Body of pancreas (tissue), 4 donors: Measurements from ENCODE around the gene GJA4.

Experiments
- CTCF ChIP-seq, 7 experiments: fragments of 450-650 bp in 4 of 7; fragments of 200-600 bp in 3 of 7; sonication (generic) in 3 of 7; IDR thresholded peaks; one replicate each; pipeline ENCODE4 v1.5.1; 2016 to 2019; ENCODE audit warnings: antibody characterized with exemption in 7 of 7
- POLR2A ChIP-seq, 3 donors: fragments of 450-650 bp; IDR thresholded peaks; one replicate each; pipeline ENCODE4 v1.6.1; 2016; ENCODE audit warnings: antibody characterized with exemption in 3 of 3, mild to moderate bottlenecking in 2 of 3

- TF ChIP-seq CTCF (IDR thresholded peaks at IDR 0.05): no peak
- TF ChIP-seq POLR2A (IDR thresholded peaks at IDR 0.05): no peak
These were observed 47.6 kb downstream of the GJA4 start for GRCh38 chr1:34840426-34840825.
